GM19240 (cell line): Measurements from ENCODE around the gene FAM149B1.
"Not testable (repeated sequence)": the region's sequence is repeated elsewhere in the genome, so short reads cannot be mapped to it uniquely, and the experiment has no call there.

Experiments
- DNase-seq: peaks from one replicate; pipeline ENCODE4 v3.0.0; 2011; ENCODE audit warnings: low spot score; ENCODE audit not compliant: insufficient read length

FAM149B1 gene

GRCh38 chr10:73167783-73168464, at the start of gene FAM149B1, which contains the start of gene ECD:
TSS of gene FAM149B1 (plus strand) at chr10:73168119. CDS start at chr10:73168340, 221 bp downstream.
TSS of gene ECD (minus strand) at chr10:73168008. CDS start at chr10:73163937, 4,071 bp downstream.
- peak; percentile 77 for DNase-seq

- DNase-seq, result no peak
Observed at GRCh38 chr10:73119457-73119856, 48.5 kb upstream of the FAM149B1 start.

GRCh38 chr10:73119952-73120351, 48.0 kb upstream of the FAM149B1 start:
- DNase-seq, result no peak

GRCh38 chr10:73126343-73126742, 41.6 kb upstream of the FAM149B1 start:
- no peak for DNase-seq

GRCh38 chr10:73131301-73131700, 36.6 kb upstream of the FAM149B1 start:
- DNase-seq, result no peak

GRCh38 chr10:73131913-73132686, 35.8 kb upstream of the FAM149B1 start:
- no peak for DNase-seq

GRCh38 chr10:73134727-73135126, 33.2 kb upstream of the FAM149B1 start:
- DNase-seq, result no peak

GRCh38 chr10:73136627-73137026, 31.3 kb upstream of the FAM149B1 start:
- no peak for DNase-seq

GRCh38 chr10:73139251-73139650, 28.7 kb upstream of the FAM149B1 start:
- no peak for DNase-seq

- DNase-seq, result no peak
Observed at GRCh38 chr10:73141603-73142002, 26.3 kb upstream of the FAM149B1 start.

GRCh38 chr10:73150633-73151413, 17.1 kb upstream of the FAM149B1 start:
- not testable (repeated sequence) for DNase-seq

- DNase-seq, result no peak
Observed at GRCh38 chr10:73152009-73152408, 15.9 kb upstream of the FAM149B1 start.

- DNase-seq, result no peak
Observed at GRCh38 chr10:73156054-73156453, 11.9 kb upstream of the FAM149B1 start.

GRCh38 chr10:73159038-73159648, 8.8 kb upstream of the FAM149B1 start:
- DNase-seq, result no peak

- DNase-seq, result no peak
Observed at GRCh38 chr10:73161079-73161478, 6.8 kb upstream of the FAM149B1 start.

GRCh38 chr10:73161662-73162061, 6.3 kb upstream of the FAM149B1 start:
- no peak for DNase-seq

- no peak for DNase-seq
Observed at GRCh38 chr10:73163096-73163495, 4.8 kb upstream of the FAM149B1 start.

- no peak for DNase-seq
Observed at GRCh38 chr10:73166972-73167371, 947 bp upstream of the FAM149B1 start.

- DNase-seq, result no peak
Observed at GRCh38 chr10:73167458-73167782, 499 bp upstream of the FAM149B1 start.

GRCh38 chr10:73168465-73168803, 515 bp downstream of the FAM149B1 start:
- DNase-seq, result no peak

- DNase-seq, result no peak
Observed at GRCh38 chr10:73169320-73169719, 1.4 kb downstream of the FAM149B1 start.

GRCh38 chr10:73172867-73173266, 4.9 kb downstream of the FAM149B1 start:
- DNase-seq, result no peak
